PFSK-1 (cell line): Measurements from ENCODE around the gene WAC.

ENCODE experiments used
- POLR2AphosphoS5 ChIP-seq: IDR thresholded peaks from 2 replicates; pipeline ENCODE4 v1.6.1; 2012; ENCODE audit warnings: low read depth, mild to moderate bottlenecking, control low read depth, low read length, moderate library complexity
- SIN3A ChIP-seq: IDR thresholded peaks from 2 replicates; pipeline ENCODE4 v1.6.1; 2012; ENCODE audit warnings: mild to moderate bottlenecking, low read length, moderate library complexity, borderline replicate concordance; ENCODE audit not compliant: insufficient read depth
- TAF1 ChIP-seq: IDR thresholded peaks from 2 replicates; pipeline ENCODE4 v1.6.1; 2012; ENCODE audit warnings: low read length, control low read depth, borderline replicate concordance; ENCODE audit not compliant: insufficient read depth
- TF ChIP-seq, protein P1 (sequence below), 2 experiments: IDR thresholded peaks; 2 replicates each; pipeline versions ENCODE4 v1.6.1 to v1.8.0; 2011 to 2012; ENCODE audit warnings: low read depth in 2 of 2, low read length in 2 of 2, control low read depth in 1 of 2, inconsistent platforms in 1 of 2, mild to moderate bottlenecking in 1 of 2, moderate library complexity in 1 of 2; ENCODE audit not compliant: insufficient read depth in 1 of 2

GRCh38 chr10:28663576-28664368, 130.9 kb downstream of the WAC start:
- TF ChIP-seq, protein P1, sequence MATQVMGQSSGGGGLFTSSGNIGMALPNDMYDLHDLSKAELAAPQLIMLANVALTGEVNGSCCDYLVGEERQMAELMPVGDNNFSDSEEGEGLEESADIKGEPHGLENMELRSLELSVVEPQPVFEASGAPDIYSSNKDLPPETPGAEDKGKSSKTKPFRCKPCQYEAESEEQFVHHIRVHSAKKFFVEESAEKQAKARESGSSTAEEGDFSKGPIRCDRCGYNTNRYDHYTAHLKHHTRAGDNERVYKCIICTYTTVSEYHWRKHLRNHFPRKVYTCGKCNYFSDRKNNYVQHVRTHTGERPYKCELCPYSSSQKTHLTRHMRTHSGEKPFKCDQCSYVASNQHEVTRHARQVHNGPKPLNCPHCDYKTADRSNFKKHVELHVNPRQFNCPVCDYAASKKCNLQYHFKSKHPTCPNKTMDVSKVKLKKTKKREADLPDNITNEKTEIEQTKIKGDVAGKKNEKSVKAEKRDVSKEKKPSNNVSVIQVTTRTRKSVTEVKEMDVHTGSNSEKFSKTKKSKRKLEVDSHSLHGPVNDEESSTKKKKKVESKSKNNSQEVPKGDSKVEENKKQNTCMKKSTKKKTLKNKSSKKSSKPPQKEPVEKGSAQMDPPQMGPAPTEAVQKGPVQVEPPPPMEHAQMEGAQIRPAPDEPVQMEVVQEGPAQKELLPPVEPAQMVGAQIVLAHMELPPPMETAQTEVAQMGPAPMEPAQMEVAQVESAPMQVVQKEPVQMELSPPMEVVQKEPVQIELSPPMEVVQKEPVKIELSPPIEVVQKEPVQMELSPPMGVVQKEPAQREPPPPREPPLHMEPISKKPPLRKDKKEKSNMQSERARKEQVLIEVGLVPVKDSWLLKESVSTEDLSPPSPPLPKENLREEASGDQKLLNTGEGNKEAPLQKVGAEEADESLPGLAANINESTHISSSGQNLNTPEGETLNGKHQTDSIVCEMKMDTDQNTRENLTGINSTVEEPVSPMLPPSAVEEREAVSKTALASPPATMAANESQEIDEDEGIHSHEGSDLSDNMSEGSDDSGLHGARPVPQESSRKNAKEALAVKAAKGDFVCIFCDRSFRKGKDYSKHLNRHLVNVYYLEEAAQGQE (IDR thresholded peaks at IDR 0.05; ENCODE audit: insufficient read depth in 1 of 2, low read depth in 2 of 2, low read length in 2 of 2), result no peak
- TF ChIP-seq TAF1 (no peak), POLR2AphosphoS5 (no peak), SIN3A (no peak)
